Measurements from ENCODE around the gene MRPL45.

The MRPL45 gene

DNA sequence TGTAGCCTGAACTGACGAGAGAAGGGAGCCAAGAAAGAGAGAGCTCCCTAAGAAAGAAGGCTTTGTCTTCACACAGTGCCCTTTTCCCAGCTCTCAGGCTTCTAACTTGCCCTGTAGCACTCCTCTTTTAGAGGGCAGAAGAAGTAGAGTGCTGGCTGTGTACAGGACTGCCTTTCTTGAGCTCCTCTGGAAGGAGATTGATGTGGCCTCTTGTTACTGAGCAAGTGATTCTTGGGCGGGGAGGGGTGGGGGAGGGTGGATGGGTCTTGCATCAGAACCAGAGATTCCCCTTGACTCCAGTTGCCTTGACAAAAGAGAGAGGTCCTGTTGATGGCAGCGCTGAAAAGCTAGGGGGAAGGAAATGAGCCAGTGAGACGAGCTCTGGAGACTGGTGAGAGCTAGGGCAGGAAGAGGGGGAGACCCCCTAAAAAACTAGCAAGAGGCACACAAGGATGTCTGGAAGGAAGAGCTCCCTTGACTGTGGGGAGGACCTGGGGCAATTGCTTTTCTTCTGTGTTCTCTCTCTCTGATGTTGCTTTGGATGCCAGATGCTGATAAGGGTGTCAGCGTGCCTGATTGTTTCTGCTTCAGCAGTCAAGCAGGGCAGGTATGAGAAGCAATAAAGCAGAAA, 28.4 kb downstream of the MRPL45 start:
- no peak for DNase-seq

- no peak for DNase-seq
These were observed 30.2 kb downstream of the MRPL45 start for GRCh38 chr17:38326996-38327792.

DNA sequence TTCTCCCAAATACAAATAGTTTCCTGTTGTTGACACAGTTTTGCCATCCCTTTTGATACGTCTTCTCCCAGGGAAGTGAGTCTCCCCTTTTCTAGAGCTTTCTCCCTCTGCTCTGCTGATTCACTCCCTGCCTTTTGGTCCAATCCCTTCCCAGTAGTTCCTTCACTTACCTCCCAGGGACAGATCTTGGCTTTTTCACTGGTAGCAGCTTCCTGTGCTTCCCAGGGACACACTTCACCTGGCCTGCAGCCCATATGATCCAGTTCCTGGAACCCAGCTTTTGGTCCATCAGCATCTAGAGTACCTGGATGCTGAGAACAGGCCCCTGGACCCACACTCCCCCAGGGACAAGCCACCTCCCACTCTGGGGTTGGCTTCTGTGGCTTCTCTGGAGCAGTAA, 31.0 kb downstream of the MRPL45 start:
- no peak for DNase-seq

- DNase-seq, result no peak
These were observed 31.7 kb downstream of the MRPL45 start for GRCh38 chr17:38328620-38329019.

GRCh38 chr17:38329284-38329683, 32.3 kb downstream of the MRPL45 start:
- no peak for DNase-seq

GRCh38 chr17:38329808-38330730, 33.1 kb downstream of the MRPL45 start:
- DNase-seq, result no peak

GRCh38 chr17:38330941-38331411, 34.0 kb downstream of the MRPL45 start:
- DNase-seq, result no peak

DNA sequence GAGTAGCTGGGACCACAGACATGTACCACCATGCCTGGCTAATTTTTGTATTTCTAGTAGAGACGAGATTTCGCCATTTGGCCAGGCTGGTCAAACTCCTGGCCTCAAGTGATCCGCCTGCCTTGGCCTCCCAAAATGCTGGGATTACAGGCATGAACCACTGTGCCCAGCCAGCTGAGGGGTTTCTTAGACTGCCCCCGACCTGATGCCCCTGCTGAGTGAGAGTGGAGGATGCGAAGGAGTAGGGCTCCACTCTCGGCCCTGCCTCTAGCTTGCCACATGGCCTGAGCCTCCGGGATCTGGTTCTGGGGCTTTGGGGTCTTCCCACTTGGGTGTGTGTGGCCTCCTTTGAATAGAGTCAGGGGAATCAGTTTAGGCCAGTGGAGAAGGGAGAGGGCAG, 35.8 kb downstream of the MRPL45 start:
- DNase-seq, result no peak

DNA sequence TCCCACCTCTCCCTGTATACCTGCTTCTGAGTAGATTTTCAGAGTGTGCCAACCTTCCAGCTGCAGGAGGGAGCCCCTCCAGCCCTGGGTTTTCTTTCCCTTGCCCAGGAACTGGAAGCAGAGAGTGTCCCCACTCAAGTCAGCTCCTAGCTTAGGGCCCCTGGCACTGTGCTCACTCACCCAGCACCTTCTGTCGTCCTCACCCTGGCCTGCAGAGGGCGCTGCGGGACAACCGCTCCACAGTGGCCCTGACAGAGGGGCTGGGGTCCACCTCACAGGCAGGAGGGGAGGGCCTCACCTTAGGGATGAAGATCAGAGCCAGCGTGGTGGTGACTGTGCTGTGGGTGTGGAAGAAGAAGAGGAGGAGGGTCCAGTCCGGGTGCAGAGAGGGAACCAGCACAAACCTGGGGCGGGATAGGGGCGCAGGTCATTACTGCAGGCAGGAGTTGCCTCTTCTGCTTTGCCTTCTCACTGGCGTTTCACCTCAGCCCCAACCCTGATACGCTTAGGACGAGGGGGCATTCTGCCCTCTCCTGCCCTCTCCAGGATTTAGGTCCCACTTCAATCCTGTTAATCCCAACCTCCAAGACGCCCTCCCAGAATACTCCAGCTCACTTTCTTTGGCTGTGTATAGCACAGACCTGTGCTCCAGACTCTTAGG, 36.8 kb downstream of the MRPL45 start:
- DNase-seq, result peak; percentile 58

DNA sequence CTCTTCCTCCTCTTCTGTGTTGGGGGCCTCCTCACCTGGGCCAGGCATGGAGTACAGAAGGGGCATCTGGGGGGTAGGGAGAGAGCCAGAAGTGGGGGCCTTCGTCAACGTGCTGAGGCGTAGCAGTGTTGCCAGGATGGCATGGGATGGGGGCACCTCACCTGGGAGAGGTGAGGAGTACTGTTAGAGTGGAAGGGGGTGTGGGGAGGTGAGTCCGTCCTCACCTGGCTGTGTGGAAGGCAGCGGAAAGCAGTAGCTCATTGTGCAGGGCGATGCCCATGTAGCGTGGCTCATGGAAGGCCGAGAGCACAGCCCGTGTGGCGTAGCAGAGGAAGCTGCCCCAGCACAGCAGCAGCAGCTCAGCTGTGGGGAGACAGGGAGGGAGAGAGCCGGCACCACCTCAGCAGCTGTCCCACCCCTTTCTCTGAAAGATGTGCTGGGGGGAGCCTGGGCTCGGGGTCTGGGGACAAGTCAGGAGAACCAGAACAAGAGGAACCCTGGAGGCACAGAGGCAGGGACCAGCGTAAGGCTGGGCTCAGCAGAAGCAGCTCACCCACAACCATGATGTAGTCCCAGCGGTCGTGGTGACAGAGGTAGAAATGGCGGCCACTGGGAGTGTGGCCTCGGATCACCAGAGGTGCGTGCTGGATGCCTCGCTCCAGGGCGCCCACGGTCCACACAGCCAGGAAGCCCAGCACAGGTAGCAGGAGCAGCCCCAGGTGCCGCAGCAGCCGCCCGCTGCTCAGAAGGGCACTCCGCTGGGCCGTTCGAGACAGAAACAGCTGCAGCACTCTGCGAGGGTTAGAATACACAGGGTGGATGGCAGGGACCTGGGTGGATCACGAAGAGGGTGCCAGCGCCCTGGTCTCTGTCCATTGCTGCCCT, 37.8 kb downstream of the MRPL45 start:
- DNase-seq, result no peak

GRCh38 chr17:38336838-38337237, 39.9 kb downstream of the MRPL45 start:
- no peak for DNase-seq

DNA sequence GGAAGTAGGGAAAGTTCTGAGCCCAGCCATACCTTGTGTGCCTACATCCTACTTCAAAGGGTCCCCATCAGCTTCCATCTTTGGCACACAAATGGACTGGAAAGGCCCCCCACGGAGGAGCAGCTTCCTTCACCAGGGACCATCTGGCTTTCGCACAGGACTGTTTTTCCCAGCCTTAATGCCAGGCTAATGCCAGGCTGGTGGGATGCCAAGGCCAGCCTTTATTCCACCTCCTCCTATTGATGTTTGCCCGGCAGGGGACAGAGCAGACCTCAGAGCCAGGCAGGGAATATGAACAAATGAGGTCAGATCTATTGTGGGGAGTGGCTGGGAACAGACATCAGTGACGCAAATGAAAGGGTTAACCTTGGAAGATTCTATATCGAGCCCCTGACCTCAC, 41.1 kb downstream of the MRPL45 start:
- no peak for DNase-seq

GRCh38 chr17:38338535-38338934, 41.6 kb downstream of the MRPL45 start:
- DNase-seq, result no peak

GRCh38 chr17:38339891-38340290, 42.9 kb downstream of the MRPL45 start:
- DNase-seq, result no peak

- no peak for DNase-seq
These were observed 44.2 kb downstream of the MRPL45 start for GRCh38 chr17:38341035-38341721.

DNA sequence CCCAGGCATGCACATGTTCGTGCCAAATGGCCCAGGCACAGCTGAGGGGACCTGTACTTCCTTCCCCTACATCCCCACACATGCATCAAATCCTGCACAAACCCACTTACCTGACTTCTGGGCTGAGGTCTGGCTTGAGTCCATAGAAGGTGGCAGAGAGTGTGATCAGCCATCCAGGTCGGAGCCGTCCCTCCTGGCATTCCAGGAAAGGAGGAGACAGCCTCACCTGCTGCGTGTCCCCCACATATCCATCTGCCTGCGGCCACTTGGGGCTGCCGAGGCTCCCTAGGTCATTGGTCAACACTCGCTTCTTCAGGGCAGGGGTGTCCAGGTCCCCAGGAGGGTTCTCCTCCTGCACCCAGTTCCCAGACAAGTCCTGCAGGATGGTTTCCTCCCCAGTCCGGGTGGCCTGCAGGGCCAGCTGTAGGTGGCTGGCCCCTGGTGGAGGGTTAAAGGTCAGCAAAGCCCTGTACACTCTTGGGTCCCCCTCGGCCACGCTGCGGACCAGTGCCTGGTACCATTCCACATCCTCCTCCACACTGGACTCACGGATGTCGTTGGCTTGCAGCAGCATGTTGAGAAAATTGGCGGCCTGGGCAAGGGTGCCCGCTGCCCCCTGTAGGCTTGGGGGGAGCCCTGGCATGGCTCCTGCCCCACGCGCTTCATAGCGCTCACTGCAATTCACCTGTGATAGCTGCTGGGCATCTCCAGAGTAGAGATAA, 46.1 kb downstream of the MRPL45 start:
- no peak for DNase-seq

GRCh38 chr17:38343608-38344419, 46.8 kb downstream of the MRPL45 start, which contains the start of gene GPR179:
GPR179 (minus strand) TSS chr17:38343956; CDS start chr17:38343789, 167 bp downstream.
- no peak for DNase-seq

GRCh38 chr17:38344420-38344745, 47.4 kb downstream of the MRPL45 start:
- no peak for DNase-seq

DNA sequence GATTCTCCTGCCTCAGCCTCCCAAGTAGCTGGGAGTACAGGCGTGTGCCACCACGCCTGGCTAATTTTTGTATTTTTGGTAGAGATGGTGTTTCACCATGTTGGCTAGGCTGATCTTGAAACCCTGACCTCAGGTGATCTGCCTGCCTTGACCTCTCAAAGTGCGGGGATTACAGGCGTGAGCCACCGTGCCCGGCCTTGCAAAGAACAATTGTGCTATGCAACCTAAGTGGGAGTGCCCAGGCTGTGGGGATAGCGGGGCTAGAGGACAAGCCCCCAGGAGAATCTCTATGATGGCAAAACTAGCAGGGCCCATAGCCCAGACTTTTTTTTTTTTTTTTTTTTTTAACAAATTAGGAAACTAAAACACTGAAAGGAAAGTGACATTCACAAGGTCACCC, 48.8 kb downstream of the MRPL45 start:
- DNase-seq, result no peak

All from activated CD4-positive, alpha-beta T cell treated with anti-CD3 and anti-CD28 coated beads, Interleukin-2, amount 50 U/mL, for 16 hours (primary cell).